Stimulated activated naive CD4-positive, alpha-beta T cell (primary cell): ENCODE results near the gene POLQ.
"Not testable (repeated sequence)": the region's sequence is repeated elsewhere in the genome, so short reads cannot be mapped to it uniquely, and the experiment has no call there.

Experiments
- DNase-seq, 6 experiments: peaks; one replicate each; lab custom pipeline; 2025; lab: John Stamatoyannopoulos, UW

POLQ gene

GRCh38 chr3:121508389-121508788, 37.4 kb downstream of the POLQ start:
- no peak for DNase-seq

DNA sequence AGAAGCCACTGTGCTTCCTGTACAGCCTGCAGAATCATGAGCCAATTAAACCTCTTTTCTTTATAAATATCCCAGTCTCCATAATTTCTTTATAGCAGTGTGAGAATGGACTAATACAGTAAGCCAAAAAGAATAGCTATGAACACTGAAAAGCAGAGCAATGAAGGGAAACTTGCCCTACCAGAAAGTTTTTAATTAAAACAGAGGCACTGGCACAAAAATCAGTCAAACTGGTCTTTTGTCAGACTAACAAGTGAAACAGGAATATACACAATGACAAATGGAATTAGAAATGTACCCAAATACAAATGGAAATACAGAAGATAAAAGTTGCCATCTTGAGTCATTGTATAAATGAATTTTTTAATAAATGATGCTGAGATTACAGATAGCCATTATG, 40.5 kb downstream of the POLQ start:
- DNase-seq = no peak

- DNase-seq = no peak
Observed at GRCh38 chr3:121504618-121505017, 41.2 kb downstream of the POLQ start.

DNA sequence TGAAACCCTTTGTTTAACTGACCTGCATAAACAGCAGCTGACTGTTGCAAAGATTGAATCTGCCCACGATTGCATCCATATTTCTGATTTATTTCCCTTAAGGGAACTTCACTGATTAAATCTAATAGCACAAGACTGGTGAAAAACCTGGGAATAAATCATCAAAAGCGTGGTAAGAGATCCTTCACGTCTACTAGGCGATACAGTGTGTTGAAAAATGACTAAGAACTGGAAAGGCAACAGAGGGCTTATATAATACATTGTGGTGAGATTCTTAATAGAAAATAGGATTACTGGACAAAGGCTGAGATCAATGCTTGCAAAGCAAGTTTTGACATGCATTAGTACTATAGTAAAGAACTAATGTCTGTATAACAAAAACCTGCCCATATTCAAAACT, 49.0 kb downstream of the POLQ start:
- no peak for DNase-seq

GRCh38 chr3:121493431-121493830, 52.4 kb downstream of the POLQ start:
- DNase-seq = no peak

DNA sequence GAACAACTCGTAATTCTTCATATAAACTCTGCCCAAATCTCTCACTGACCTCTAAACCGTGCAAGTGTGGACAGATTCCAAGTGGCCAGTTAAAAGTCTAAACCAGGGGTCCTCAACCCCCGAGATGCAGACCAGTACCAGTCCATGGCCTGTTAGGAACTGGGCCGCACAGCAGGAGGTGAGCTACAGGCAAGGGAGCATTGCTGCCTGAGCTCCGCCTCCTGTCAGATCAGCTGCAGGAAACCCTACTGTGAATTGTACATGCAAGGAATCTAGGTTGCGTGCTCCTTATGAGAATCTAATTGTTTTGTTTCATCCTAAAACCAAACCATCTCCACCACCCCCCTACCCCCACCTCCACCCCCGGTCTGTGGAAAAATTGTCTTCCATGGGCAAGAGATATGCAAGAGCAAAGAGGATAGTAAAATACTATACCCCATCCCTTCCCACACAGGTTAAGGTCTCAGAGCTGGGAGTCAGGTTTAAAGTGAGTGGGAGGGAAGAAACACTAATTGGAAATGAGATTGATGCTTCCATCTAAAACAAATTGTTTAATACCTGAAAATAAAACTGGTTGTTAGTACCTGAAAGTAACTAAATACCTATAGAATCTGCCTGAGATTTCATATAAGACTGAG, 54.0 kb downstream of the POLQ start:
- no peak for DNase-seq

DNA sequence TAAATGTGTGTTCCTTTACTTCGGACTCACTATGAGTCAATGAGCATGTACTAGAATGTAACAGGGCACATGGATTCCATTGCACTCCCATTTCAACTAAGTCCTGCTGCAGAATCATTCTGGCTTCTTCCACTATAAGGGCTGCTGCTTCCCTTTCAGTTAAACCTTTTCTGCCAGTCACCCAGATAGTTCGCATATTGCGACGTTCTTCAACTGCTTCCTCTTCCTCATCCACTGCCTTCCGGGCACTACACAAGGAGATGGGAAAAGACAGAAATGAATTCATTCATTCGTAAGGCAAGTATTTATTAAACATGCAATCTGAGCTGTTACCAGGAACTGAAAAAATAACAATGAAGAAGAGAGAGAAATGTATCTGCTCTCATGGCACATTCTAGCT, 55.6 kb downstream of the POLQ start:
- no peak for DNase-seq

DNA sequence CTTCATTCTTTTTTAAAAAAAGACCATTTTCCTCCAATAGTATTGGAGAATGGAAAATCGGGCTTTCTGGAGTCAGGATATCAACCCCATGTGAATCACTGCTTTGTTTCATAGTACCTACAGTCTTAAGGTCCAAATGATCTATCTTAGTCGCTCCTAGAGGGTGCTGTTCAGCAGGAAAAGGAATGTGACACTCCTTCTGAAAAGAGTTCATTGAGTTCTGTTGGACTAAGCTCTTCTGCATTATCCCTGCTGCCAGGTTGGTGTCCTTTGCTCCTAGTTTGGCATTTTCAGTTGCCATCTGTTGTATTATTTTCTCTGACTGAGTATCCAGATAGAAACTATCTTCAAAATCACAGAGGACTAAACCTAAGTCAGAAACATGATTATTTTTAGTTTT, 57.2 kb downstream of the POLQ start:
- DNase-seq = no peak

DNA sequence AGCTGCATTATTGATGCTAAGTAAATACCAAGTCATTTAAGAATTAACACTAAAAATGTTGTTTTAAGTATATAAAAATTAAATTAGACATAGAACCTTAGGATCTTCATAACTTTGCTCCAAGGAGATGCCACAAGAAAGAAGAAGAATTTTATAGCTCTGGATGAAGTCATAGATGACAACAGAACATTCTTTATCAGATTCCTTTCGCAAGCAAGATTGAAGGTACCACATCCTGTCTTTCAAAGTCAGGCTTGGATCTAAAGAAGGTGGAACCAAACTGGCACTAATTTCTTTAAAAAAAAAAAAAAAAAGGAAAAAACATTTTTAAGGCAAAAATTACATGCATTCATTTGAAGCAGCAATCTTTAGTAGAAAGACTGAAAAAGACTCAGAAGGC, 62.5 kb downstream of the POLQ start:
- DNase-seq = no peak

DNA sequence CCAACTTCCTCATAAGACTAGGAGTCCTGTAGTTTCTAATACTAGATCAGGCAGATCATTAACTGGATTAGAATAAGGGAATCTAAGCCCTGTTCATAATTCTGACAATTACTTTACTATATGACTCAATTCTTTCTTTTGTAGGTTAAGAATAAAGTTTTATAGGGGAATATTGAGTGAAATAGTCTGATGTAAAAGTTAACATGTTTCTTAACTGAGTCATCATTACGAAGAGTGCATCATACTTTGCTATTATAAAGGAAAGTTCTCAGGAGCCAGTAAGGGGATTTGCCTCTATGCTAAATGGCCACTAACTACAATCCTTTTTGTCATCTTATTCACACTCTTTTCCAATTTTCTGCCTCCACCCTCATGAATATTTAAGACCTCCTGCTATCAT, 63.1 kb downstream of the POLQ start:
- DNase-seq = no peak

DNA sequence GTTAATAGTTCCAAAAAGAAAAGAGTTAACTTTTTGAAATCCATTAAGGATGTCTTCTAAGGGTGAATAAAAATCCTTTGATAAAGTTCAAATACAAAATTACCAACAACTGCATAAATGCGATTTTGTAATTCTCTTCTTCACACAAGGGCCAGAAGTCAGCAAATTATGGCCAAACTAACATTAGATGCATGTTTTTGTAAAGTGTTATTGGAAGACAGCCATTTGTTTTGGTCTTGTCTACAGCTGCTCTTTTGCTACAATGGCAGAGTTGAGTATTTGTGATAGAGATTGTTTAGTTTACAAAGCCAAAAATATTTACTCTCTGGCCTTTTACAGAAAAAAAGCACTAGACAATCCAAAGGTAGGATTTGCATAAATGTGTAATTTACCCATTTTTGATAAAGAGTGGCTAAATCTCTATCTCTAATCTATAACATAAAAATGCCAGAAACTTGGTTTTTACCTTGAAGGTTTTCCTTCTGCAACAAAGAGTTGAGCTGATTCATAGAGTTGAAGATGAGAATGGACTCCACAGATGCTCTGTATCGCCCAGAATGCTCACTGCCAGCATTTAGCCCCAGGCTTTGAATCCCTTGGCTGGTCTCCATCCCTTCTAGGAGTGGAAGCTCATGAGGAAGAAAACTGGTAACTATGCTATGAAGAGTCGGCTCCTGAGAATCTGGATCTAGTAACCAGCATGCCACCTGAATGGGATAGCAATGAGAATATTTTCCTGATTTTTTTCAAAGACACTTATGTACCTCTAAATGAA, 64.5 kb downstream of the POLQ start:
- DNase-seq = no peak

GRCh38 chr3:121477589-121477988, 68.2 kb downstream of the POLQ start:
- DNase-seq = no peak

DNA sequence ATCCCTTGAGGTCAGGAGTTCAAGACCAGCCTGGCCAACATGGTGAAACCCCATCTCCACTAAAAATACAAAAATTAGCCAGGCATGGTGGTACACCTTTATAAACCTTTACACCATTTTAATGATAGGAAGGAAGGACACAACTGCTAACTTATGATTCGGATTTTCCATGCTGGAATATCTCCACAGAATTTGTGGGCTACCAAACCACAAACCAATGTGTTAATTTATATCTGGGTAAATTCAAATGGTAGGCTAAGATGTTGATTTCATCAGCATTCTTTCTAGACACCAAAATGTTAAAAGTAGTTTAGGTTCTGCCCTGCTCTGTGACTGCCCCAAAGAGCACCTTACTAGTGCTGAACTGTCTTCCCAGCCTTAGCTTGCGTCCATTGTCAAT, 72.8 kb downstream of the POLQ start:
- no peak for DNase-seq

DNA sequence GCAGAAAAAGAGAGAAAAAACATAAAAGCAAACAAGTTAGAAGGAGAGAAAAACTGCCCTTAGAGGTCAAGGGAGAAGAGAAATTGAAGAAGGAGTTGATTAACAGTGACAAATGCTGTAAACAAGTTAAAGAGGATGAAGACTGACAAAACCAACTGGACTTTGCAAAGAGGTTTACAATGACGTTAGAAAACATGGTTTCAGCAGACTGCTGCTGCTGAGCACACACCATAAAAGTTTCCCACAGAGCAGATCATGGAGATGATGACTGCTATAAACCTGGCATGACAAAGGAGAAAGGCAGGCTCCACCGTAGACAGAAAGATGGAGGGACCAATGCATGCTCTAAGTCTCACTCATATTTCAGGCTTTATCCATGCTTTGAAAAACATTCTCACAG, 78.7 kb downstream of the POLQ start:
- DNase-seq = no peak

- no peak for DNase-seq
Observed at GRCh38 chr3:121463745-121464144, 82.0 kb downstream of the POLQ start.

DNA sequence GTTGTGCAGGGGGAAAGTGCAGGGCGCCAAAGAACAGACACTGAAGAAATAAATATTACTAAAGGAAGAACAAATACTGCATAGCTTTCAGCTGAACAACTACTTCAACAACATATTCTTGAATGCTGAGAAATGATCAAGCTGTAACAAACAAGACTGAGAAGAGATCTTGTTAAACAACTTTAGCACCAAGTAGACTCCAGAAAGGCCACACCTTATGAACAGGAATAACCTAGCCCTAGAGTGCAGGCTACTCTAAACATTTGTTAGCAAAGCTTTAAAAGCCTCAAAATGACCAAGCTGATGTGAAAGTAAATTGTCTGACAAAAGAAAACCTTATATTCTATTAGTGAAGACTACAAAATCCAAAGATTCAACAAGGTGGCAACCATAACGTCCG, 83.2 kb downstream of the POLQ start:
- no peak for DNase-seq

- not testable (repeated sequence) for DNase-seq
Observed at GRCh38 chr3:121451752-121452151, 94.0 kb downstream of the POLQ start.

DNA sequence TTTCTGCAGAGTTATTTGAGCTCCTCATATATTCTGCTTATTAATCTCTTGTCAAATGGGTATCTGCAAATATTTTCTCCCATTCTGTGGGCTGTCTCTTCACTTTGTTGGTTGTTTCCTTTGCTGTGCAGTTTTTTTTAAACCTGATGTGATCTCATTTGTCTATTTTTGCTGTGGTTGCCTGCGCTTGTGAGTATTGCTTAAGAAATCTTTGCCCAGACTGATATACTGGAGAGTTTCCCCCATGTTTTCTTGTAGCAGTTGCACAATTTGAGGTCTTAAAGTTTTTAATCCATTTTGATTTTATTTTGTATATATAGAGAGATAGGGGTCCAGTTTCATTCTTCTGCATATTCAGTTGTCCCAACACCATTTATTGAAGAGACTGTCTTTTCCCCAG, 102.3 kb downstream of the POLQ start:
- DNase-seq = no peak

DNA sequence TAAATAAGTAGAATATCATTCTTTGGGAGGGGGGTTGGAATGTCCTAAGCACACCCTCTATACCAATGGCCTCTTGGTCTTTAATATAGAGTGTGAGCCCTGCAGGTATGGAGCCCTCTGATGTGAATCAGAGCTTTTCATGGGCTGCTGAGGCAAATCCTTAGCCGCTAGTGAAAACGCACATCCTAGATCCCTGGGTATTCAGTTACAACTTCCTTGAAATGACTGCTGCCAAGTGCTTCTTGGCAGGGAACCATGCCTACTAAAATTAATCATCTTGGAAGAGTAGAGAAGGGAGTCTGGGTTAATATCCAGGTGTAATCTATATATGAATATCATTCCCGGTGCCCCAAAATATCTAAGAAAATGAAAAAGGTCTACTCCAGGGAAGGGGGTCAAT, 109.1 kb downstream of the POLQ start:
- no peak for DNase-seq

DNA sequence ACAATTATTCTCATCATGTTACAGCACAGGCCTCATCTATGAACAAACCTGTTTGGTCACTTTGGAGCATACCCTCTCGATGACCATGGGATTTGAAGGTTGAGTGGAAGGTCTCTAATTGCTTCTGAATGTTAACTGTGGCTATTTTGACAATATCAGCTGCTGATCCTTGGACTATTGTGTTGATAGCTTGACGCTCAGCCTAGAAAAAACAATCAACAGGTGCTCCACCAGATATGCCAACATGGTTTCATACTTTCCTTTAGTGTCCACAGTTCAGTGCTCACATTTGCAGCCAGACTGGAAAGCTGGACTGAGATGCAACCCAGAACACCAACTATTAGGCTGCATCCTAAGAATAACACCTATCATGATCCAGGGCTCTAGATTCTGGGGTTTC, 109.7 kb downstream of the POLQ start:
- no peak for DNase-seq

- peak in 5 of 6 experiments; percentile 11 to 76 (median 63) for DNase-seq
Observed at GRCh38 chr3:121431726-121432517, 113.9 kb downstream of the POLQ start.

DNA sequence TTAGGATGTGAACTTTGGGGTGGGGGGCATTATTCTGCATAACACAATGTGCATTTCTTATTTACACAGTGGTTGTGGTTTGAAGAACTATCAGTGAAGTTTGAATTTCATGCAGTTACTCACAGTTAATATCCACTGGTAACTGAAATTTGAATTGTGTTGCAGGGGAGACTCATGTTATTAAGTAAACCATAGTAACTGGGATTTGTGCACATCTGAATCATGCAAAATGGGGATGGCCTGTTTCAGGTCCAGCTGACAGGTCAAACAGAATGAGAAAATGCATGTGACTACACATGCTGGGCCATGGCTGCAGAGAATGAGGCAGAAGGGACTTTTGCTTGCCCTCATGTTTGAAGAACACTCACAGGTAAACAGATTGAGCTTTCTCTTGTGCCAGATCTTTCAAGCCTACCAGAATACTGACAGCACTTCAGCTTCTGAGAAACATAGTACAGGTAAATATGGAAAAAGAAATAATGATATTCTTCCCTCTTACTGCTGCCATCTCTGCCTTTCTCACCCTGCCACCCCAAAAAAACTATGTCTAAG, 115.0 kb downstream of the POLQ start:
- no peak for DNase-seq

GRCh38 chr3:121424549-121424948, 121.2 kb downstream of the POLQ start:
- DNase-seq = no peak
